HG02623 (cell line): ENCODE results near the gene MLPH.

Experiments used
- ATAC-seq: cut with Tn5 transposase; IDR thresholded peaks from one replicate; pipeline ENCODE4 v1.9.1; 2021; ENCODE audit warnings: moderate library complexity; ENCODE audit not compliant: unreplicated experiment

MLPH gene

DNA sequence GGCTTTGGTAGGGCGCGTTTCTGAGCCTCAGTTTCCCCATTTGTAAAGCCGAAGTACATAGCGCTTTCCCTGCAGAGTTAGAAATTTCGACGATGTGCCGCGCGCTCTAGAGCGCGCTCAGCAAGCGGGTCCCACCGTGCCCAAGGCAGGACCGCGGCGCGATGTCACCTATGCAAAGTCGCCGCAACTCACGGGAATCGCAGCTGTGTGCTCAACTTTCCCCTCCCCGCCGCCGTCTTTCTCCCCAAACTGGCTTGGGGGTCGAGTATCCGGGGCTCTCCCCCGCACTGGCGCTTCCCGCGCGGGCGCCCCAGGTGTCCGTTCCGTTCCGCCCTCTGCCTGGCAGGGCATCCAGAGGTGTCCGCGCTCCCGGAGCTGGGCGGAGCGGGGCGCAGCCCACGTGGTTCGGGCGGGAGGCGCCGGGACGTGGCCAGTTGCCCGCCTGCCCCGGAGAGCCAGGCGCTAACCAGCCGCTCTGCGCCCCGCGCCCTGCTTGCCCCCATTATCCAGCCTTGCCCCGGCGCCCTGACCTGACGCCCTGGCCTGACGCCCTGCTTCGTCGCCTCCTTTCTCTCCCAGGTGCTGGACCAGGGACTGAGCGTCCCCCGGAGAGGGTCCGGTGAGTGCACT, at the start of gene MLPH:
MLPH (plus strand) TSS at position 433 of the 630 bp plus-strand sequence. CDS start 6,176 bp downstream, outside the sequence.
- ATAC-seq = no peak

DNA sequence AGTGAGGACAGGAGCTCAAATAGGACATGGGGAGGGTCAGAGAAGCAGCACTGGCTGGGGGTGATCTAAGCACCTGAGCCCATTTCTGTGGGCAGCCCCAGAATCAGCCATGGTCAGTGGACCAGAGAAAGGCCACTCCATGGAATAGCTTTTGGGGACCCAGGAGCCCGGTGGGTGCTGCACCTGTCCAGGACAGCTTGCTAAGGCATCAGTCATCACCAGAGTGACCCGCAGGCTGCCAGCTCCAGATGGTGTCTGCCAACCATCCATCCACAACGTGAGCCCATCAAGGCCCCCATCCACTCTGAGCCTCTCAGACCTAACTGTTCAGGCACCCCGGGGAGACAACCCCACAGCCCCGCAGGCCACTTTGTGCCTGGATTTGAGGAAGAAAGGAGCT, 49.5 kb upstream of the MLPH start:
- no peak for ATAC-seq

GRCh38 chr2:237438080-237438940, 48.7 kb upstream of the MLPH start:
- ATAC-seq = no peak

DNA sequence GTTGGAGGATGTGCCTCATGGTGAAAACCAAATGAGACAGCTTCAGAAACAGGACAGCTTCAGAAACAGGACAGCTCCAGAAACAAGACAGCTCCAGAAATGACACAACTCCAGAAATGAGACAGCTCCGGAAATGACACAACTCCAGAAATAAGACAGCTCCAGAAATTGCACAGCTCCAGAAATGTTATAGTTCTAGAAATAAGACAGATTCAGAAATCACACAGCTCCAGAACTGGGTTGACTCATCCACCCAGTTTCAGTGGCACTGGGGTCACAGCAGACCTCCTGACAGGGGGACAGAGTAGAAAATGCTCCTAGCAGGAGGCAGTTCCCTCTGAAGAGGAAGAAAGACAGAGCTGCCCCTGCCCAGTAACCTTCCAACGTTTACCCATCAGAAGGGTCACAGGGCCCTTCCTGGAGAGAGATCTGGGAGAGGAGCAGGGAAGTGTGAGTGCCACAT, 46.2 kb upstream of the MLPH start:
- no peak for ATAC-seq

DNA sequence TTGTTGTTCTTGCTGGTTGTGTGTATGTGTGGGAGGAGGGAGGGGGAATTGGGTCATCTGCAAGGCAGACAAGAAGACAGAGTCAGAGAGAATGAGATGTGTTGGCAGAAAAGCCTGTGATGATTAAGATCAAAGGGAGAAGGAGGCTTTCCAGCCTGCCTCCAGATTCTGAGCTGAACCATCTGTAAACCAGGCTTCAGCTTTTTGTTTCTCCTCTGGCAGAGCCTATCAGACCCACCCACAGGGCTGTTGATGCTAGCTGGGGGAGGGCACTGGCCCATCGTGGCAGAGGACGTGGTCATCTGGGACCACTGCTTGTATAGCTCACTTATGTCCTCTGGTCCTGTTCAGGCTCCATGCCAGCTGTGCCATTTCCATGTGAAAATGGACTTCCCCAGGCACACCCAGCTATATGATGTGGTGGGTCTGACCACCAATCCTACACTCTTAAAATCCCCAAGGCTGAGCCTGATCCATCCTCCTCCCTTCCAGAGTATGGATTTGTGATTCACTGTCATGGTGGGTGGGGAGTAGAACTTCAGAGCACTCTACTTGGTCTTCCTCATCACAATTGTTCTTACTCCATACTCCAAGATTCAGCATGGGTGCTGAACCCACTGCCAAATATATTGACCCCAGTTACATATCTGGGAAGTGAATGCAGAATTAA, 45.3 kb upstream of the MLPH start:
- no peak for ATAC-seq

- ATAC-seq = no peak
Observed at GRCh38 chr2:237444071-237444470, 43.0 kb upstream of the MLPH start.

- ATAC-seq = no peak
Observed at GRCh38 chr2:237445611-237446337, 41.3 kb upstream of the MLPH start.

DNA sequence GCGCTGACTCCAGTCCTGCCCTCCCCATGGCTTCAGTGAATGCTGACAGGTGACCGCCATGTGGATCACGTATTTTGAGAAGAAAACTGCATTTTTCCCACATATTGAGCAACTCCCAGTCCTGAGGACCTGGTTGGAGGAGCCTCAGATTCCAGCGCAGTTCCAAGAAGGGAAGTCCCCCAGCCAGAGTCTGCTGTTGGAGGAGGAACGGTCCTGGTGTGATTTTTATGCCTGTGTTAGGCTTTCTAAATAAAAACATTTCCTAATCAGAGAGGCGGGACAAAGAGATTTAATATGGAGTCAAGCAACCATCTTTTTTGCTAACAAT, 40.7 kb upstream of the MLPH start:
- no peak for ATAC-seq

GRCh38 chr2:237447496-237447895, 39.6 kb upstream of the MLPH start:
- ATAC-seq = no peak

- no peak for ATAC-seq
Observed at GRCh38 chr2:237448171-237448570, 38.9 kb upstream of the MLPH start.

- no peak for ATAC-seq
Observed at GRCh38 chr2:237448626-237449025, 38.4 kb upstream of the MLPH start.

GRCh38 chr2:237449193-237449881, 37.7 kb upstream of the MLPH start:
- ATAC-seq = no peak

DNA sequence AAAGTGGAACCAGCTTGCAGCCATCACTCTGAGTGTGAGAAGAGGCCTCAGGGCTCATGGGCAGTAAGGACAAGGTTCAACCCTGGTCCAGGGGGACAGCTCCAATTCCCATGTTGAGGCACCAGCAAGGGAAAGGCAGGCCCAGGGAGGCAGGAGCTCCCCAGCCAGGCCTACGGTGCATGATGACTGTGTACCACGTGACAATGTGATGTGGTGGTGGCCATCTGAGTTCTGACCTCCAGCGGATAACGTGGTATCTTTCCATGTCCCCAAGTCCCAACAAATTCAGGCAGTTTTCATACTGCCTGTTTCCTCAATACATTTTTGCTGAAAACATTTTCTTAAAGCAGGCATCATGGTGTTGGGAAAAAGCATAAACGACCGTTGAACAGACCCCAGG, 36.9 kb upstream of the MLPH start:
- ATAC-seq = no peak

GRCh38 chr2:237450583-237450982, 36.5 kb upstream of the MLPH start:
- no peak for ATAC-seq

- no peak for ATAC-seq
Observed at GRCh38 chr2:237451643-237452469, 35.2 kb upstream of the MLPH start.

GRCh38 chr2:237452861-237453260, 34.2 kb upstream of the MLPH start:
- no peak for ATAC-seq

DNA sequence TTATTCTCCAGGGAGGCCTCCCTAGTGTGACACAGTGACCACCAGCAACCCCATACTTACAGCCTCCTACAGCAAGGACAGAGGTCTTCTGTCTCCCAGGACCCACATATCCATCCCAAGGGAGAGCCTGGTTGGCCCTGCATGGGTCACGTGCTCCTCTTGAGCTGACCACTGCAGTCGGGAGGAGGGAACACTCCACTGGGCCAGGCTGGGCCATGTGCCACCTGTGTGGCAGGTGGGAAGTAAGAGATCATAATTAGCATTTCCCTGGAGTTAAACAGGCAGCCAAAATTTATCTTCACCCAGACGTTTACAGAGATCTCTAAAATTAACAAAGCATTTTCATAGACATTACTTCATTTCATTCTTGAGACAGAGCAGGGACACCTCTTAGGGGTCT, 33.4 kb upstream of the MLPH start:
- ATAC-seq = no peak

GRCh38 chr2:237455764-237456163, 31.3 kb upstream of the MLPH start:
- no peak for ATAC-seq

- no peak for ATAC-seq
Observed at GRCh38 chr2:237456200-237456843, 30.7 kb upstream of the MLPH start.
